Measurements from ENCODE around the gene TMEM87A. TPM values are rescaled to one million over a fixed set of nuclear protein-coding genes. Genes with fewer than 3 reads are reported as not detected.
"Not testable (repeated sequence)": the region's sequence is repeated elsewhere in the genome, so short reads cannot be mapped to it uniquely, and the experiment has no call there.

TMEM87A gene
- total RNA-seq, 4 donors from 2014 or later, result 106 to 187 (median 125) TPM

DNA sequence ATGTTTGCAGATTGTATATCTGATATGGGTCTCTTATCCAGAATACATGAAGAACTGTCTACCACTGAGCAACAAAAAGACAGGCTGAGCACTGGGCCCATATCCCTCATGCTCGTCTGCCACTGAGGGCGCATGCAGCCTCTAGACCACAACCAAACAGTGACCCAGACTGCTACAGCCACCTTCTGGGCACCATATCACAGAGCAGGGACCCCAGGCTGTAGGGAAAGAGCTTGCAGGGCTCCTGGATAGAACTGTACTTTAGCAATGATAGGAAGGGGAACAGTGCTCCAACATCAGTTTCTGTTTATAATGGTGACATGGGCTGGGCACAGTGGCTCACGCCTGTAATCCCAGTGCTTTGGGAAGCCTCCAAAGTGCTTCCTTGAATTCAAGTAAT is 40.2 kb upstream of the TMEM87A start:
- Histone ChIP-seq H3K27ac (no peak overlapping the region), H3K4me3 (replicated peaks in 1 of 3) (no peak overlapping the region), H3K36me3 (peaks cover 0 to 19% of the 10 kb centered on the region in 2 donors), H3K9me3 (no peaks in the 10 kb centered on the region), H3K27me3 (no peaks in the 10 kb centered on the region), H3K4me1 (no peaks in the 10 kb centered on the region)
- TF ChIP-seq POLR2A (IDR thresholded peaks at IDR 0.05) (no peak), CTCF (IDR thresholded peaks at IDR 0.05) (no peak)
- intact Hi-C loops (cut with DNase I), result no loop called here
- DNase-seq, result no peak
- WGBS, 2 donors, result 46 to 52% methylated on average over 3 of the region's 3 CpGs

- H3K27me3 ChIP-seq, result no peaks in the 10 kb centered on the region
- no peak overlapping the region for H3K4me3 ChIP-seq (replicated peaks in 1 of 3)
- H3K27ac ChIP-seq, result no peak overlapping the region
- TF ChIP-seq CTCF (IDR thresholded peaks at IDR 0.05) (no peak), POLR2A (IDR thresholded peaks at IDR 0.05) (no peak)
- intact Hi-C loops (cut with DNase I), result no loop called here
- no peaks in the 10 kb centered on the region for H3K4me1 ChIP-seq
- peaks cover 0 to 19% of the 10 kb centered on the region in 2 donors for H3K36me3 ChIP-seq
- H3K9me3 ChIP-seq, result no peaks in the 10 kb centered on the region
- DNase-seq, result no peak
- 83 to 86% methylated on average over 1 of the region's 1 CpG for WGBS, 2 donors
Measured at GRCh38 chr15:42306681-42307080, 33.4 kb upstream of the TMEM87A start.

DNA sequence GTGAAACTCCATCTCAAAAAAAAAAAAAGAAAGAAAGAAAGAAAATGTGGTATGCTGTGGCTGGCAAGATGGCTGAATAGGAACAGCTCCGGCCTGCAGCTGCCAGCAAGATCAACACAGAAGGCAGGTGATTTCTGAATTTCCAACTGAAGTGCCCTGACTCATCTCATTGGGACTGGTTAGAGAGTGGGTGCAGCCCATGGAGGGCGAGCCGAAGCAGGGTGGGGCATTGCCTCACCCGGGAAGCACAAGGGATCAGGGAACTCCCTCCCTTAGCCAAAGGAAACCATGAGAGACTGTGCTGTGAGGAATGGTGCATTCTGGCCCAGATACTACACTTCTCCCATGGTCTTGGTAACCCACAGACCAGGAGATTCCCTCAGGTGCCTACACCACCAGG is 27.8 kb upstream of the TMEM87A start:
- WGBS, 2 donors, result 98 to 100% methylated on average over 4 of the region's 4 CpGs
- H3K27me3 ChIP-seq; H3K4me3 ChIP-seq (replicated peaks in 1 of 3); H3K36me3 ChIP-seq; intact Hi-C loops (cut with DNase I); H3K4me1 ChIP-seq; DNase-seq; H3K27ac ChIP-seq; H3K9me3 ChIP-seq: not testable (repeated sequence)

- H3K4me3 ChIP-seq (replicated peaks in 1 of 3), result no peak overlapping the region
- WGBS, 2 donors, result 96 to 100% methylated on average over 1 of the region's 1 CpG
- DNase-seq, result no peak
- intact Hi-C loops (cut with DNase I), result no loop called here
- no peaks in the 10 kb centered on the region for H3K4me1 ChIP-seq
- H3K36me3 ChIP-seq, result peaks cover 0 to 15% of the 10 kb centered on the region in 2 donors
- no peak overlapping the region for H3K27ac ChIP-seq
- H3K9me3 ChIP-seq, result no peaks in the 10 kb centered on the region
- TF ChIP-seq CTCF (IDR thresholded peaks at IDR 0.05) (no peak), POLR2A (IDR thresholded peaks at IDR 0.05) (no peak)
- no peaks in the 10 kb centered on the region for H3K27me3 ChIP-seq
Measured at GRCh38 chr15:42289166-42289565, 15.9 kb upstream of the TMEM87A start.

DNA sequence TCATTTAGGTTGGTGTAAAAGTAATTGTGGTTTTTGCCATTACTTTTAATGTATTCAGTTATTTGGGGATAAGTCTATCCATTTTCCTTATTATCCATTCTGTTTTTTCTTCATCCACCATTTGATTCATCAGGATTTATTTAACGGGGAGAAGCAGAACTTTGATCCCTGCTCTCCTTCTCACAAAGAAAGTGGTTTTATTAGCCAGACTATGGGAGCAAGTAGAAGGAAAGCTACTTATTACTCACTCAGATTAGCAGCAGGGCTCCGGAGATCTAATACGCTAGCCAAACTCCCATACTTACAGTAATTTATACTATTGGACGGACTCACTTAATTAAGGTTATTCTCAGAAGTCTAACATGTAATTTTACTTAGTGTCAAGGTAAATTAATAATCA is 14.7 kb upstream of the TMEM87A start:
- 96 to 97% methylated on average over 4 of the region's 4 CpGs for WGBS, 2 donors
- DNase-seq, result no peak
- no peak for TF ChIP-seq POLR2A (IDR thresholded peaks at IDR 0.05)
- H3K4me1 ChIP-seq, result no peaks in the 10 kb centered on the region
- H3K9me3 ChIP-seq, result no peaks in the 10 kb centered on the region
- H3K27me3 ChIP-seq, result no peaks in the 10 kb centered on the region
- H3K27ac ChIP-seq, result no peak overlapping the region
- no peak overlapping the region for H3K4me3 ChIP-seq (replicated peaks in 1 of 3)
- intact Hi-C loops (cut with DNase I), result no loop called here
- peaks cover 0 to 8% of the 10 kb centered on the region in 2 donors for H3K36me3 ChIP-seq

GRCh38 chr15:42286445-42287029 is 13.3 kb upstream of the TMEM87A start:
- H3K36me3 ChIP-seq, result peaks cover 0 to 3% of the 10 kb centered on the region in 2 donors
- H3K4me1 ChIP-seq, result no peaks in the 10 kb centered on the region
- no peak for DNase-seq
- no peak for TF ChIP-seq POLR2A (IDR thresholded peaks at IDR 0.05)
- H3K27me3 ChIP-seq, result no peaks in the 10 kb centered on the region
- intact Hi-C loops (cut with DNase I), result no loop called here
- H3K4me3 ChIP-seq (replicated peaks in 1 of 3), result no peak overlapping the region
- no peaks in the 10 kb centered on the region for H3K9me3 ChIP-seq
- H3K27ac ChIP-seq, result no peak overlapping the region
- WGBS, 2 donors, result 92 to 97% methylated on average over 4 of the region's 4 CpGs

All from thyroid gland (tissue), 4 donors.